ENCODE data around the gene NCKAP1.
"Not testable (repeated sequence)": the region's sequence is repeated elsewhere in the genome, so short reads cannot be mapped to it uniquely, and the experiment has no call there.

The NCKAP1 gene

GRCh38 chr2:183001948-183002347, 36.3 kb downstream of the NCKAP1 start:
- Histone ChIP-seq H3K4me3 (replicated peaks; ENCODE audit: low read depth, low read length) (no peak overlapping the region), H3K27me3 (replicated peaks; ENCODE audit: control insufficient read depth, insufficient read depth, low read length) (no peaks in the 10 kb centered on the region), H3K36me3 (ENCODE audit: control insufficient read depth, insufficient read depth, low read length) (no peaks in the 10 kb centered on the region; the same call in none of the 2 replicates)
- TF ChIP-seq, protein P1, sequence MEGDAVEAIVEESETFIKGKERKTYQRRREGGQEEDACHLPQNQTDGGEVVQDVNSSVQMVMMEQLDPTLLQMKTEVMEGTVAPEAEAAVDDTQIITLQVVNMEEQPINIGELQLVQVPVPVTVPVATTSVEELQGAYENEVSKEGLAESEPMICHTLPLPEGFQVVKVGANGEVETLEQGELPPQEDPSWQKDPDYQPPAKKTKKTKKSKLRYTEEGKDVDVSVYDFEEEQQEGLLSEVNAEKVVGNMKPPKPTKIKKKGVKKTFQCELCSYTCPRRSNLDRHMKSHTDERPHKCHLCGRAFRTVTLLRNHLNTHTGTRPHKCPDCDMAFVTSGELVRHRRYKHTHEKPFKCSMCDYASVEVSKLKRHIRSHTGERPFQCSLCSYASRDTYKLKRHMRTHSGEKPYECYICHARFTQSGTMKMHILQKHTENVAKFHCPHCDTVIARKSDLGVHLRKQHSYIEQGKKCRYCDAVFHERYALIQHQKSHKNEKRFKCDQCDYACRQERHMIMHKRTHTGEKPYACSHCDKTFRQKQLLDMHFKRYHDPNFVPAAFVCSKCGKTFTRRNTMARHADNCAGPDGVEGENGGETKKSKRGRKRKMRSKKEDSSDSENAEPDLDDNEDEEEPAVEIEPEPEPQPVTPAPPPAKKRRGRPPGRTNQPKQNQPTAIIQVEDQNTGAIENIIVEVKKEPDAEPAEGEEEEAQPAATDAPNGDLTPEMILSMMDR (IDR thresholded peaks at IDR 0.05; ENCODE audit: insufficient read depth, low read length, poor library complexity, severe bottlenecking) = no peak
- no peak for DNase-seq (ENCODE audit: extremely low read depth, insufficient read length)

GRCh38 chr2:183000846-183001245, 37.4 kb downstream of the NCKAP1 start:
- no peaks in the 10 kb centered on the region; the same call in none of the 2 replicates for H3K36me3 ChIP-seq (ENCODE audit: control insufficient read depth, insufficient read depth, low read length)
- DNase-seq (ENCODE audit: extremely low read depth, insufficient read length) = no peak

DNA sequence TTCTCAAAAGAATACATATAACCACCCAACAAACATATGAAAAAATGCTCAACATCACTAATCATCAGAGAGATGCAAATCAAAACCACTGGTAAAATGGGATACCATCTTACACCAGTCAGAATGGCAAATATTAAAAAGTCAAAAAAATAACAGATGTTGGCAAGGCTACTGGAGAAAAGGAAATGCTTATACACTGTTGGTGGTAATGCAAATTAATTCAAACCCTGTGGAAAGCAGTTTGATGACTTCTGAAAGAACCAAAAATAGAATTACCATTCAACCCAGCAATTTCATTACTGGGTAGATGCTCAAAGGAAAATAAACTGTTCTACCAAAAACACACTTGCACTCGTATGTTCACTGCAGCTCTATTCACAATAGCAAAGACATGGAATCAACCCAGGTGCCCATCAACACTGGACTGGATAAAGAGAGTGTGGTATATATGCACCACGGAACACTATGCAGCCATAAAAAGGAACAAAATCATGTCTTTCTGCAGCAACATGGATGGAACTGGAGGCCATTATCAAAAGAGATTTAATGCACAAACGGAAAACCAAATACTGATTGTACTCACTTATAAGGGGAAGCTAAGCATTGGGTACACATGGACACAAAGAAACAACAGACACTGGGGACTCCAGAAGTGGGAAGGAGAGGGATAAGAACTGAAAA, 38.8 kb downstream of the NCKAP1 start:
- H3K36me3 ChIP-seq (ENCODE audit: control insufficient read depth, insufficient read depth, low read length) = no peaks in the 10 kb centered on the region; the same call in none of the 2 replicates

More at GRCh38 chr2:183000846-183001245, 37.4 kb downstream of the NCKAP1 start:
- Histone ChIP-seq H3K4me3 (replicated peaks; ENCODE audit: low read depth, low read length) (no peak overlapping the region), H3K27me3 (replicated peaks; ENCODE audit: control insufficient read depth, insufficient read depth, low read length) (no peaks in the 10 kb centered on the region)
- TF ChIP-seq, protein P1 (IDR thresholded peaks at IDR 0.05; ENCODE audit: insufficient read depth, low read length, poor library complexity, severe bottlenecking) = no peak

DNA sequence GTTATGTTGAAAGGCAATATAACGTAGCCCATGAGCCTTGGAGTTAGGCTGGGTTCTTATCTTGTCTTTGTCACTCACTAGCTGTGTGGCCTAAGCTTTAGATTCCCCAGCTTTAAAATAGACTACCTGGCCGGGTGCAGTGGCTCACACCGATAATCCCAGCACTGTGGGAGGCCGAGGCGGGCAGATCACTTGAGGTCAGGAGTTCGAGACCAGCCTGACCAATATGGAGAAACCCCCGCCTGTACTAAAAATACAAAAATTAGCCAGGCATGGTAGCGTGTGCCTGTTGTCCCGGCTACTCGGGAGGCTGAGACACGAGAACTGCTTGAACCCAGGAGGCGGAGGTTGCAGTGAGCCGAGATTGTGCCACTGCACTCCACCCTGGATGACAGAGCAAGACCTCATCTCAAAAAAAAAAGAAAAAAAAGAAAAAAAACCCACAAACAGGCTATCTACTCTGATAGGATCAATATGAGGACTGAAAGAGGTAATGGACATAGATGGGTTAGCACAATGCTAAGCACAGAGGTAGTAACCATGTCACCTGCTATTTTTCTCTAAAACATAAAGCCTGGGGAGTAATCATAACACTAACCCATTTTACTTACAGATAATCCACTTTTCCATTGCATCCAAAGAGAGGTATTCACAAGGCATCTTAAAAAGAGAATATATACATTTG, 43.9 kb downstream of the NCKAP1 start:
- TF ChIP-seq, protein P1 (IDR thresholded peaks at IDR 0.05; ENCODE audit: insufficient read depth, low read length, poor library complexity, severe bottlenecking) = no peak
- Histone ChIP-seq H3K36me3 (ENCODE audit: control insufficient read depth, insufficient read depth, low read length) (no peaks in the 10 kb centered on the region), H3K27me3 (replicated peaks; ENCODE audit: control insufficient read depth, insufficient read depth, low read length) (no peaks in the 10 kb centered on the region), H3K4me3 (replicated peaks; ENCODE audit: low read depth, low read length) (no peak overlapping the region)
- DNase-seq (ENCODE audit: extremely low read depth, insufficient read length) = no peak

More for the DNA sequence above, 38.8 kb downstream of the NCKAP1 start:
- Histone ChIP-seq H3K27me3 (replicated peaks; ENCODE audit: control insufficient read depth, insufficient read depth, low read length) (no peaks in the 10 kb centered on the region), H3K4me3 (replicated peaks; ENCODE audit: low read depth, low read length) (no peak overlapping the region)
- TF ChIP-seq, protein P1 (IDR thresholded peaks at IDR 0.05; ENCODE audit: insufficient read depth, low read length, poor library complexity, severe bottlenecking) = no peak
- no peak for DNase-seq (ENCODE audit: extremely low read depth, insufficient read length)

- no peak overlapping the region for H3K4me3 ChIP-seq (replicated peaks; ENCODE audit: low read depth, low read length)
- TF ChIP-seq, protein P1 (IDR thresholded peaks at IDR 0.05; ENCODE audit: insufficient read depth, low read length, poor library complexity, severe bottlenecking) = no peak
Measured at GRCh38 chr2:182982941-182983340, 55.3 kb downstream of the NCKAP1 start.

DNA sequence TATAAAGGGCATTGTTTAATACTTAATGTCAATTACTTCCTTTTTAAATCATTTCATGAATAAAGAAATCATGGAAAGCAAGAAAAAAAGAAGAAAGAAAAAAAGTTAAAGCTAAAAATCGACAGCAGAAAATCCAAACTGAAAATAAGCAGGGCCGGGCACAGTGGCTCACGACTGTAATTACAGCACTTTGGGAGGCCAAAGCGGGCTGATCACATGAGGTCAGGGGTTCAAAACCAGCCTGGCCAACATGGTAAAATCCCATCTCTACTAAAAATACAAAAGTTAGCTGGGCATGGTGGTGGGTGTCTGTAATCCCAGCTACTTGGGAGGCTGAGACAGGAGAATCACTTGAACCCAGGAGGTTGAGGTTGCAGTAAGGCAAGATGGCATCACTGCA, 56.8 kb downstream of the NCKAP1 start:
- H3K36me3 ChIP-seq (ENCODE audit: control insufficient read depth, insufficient read depth, low read length); H3K4me3 ChIP-seq (replicated peaks; ENCODE audit: low read depth, low read length); DNase-seq (ENCODE audit: extremely low read depth, insufficient read length); H3K27me3 ChIP-seq (replicated peaks; ENCODE audit: control insufficient read depth, insufficient read depth, low read length): not testable (repeated sequence)

More at GRCh38 chr2:182982941-182983340, 55.3 kb downstream of the NCKAP1 start:
- no peaks in the 10 kb centered on the region for H3K36me3 ChIP-seq (ENCODE audit: control insufficient read depth, insufficient read depth, low read length)
- no peaks in the 10 kb centered on the region for H3K27me3 ChIP-seq (replicated peaks; ENCODE audit: control insufficient read depth, insufficient read depth, low read length)
- no peak for DNase-seq (ENCODE audit: extremely low read depth, insufficient read length)
